ENCODE measurements around the gene DSCAM. TPM values are rescaled to one million over a fixed set of nuclear protein-coding genes. Genes with fewer than 3 reads are reported as not detected.

The DSCAM gene
- total RNA-seq, 1 experiment from 2014 or later, result not detected

- in situ Hi-C loops (cut with HindIII; ENCODE audit: low pct_unique_long_range_greater_than_20kb, low sequenced_read_pairs), result no loop called here
- no peak for DNase-seq (ENCODE audit: low read depth, low spot score)
These were observed 747.1 kb downstream of the DSCAM start for GRCh38 chr21:40099809-40100208.

- in situ Hi-C loops (cut with HindIII; ENCODE audit: low pct_unique_long_range_greater_than_20kb, low sequenced_read_pairs), result no loop called here
These were observed 751.5 kb downstream of the DSCAM start for GRCh38 chr21:40095477-40095876.

GRCh38 chr21:40080385-40080784, 766.6 kb downstream of the DSCAM start:
- DNase-seq (ENCODE audit: low read depth, low spot score), result no peak
- in situ Hi-C loops (cut with HindIII; ENCODE audit: low pct_unique_long_range_greater_than_20kb, low sequenced_read_pairs), result no loop called here

More at GRCh38 chr21:40095477-40095876, 751.5 kb downstream of the DSCAM start:
- DNase-seq (ENCODE audit: low read depth, low spot score), result no peak

GRCh38 chr21:40074710-40075109, 772.2 kb downstream of the DSCAM start:
- no peak for DNase-seq (ENCODE audit: low read depth, low spot score)
- in situ Hi-C loops (cut with HindIII; ENCODE audit: low pct_unique_long_range_greater_than_20kb, low sequenced_read_pairs), result no loop called here

GRCh38 chr21:40074198-40074597, 772.8 kb downstream of the DSCAM start:
- in situ Hi-C loops (cut with HindIII; ENCODE audit: low pct_unique_long_range_greater_than_20kb, low sequenced_read_pairs), result no loop called here

GRCh38 chr21:40073642-40074041, 773.3 kb downstream of the DSCAM start:
- DNase-seq (ENCODE audit: low read depth, low spot score), result no peak
- in situ Hi-C loops (cut with HindIII; ENCODE audit: low pct_unique_long_range_greater_than_20kb, low sequenced_read_pairs), result no loop called here

More at GRCh38 chr21:40074198-40074597, 772.8 kb downstream of the DSCAM start:
- DNase-seq (ENCODE audit: low read depth, low spot score), result no peak

GRCh38 chr21:40070871-40071270, 776.1 kb downstream of the DSCAM start:
- in situ Hi-C loops (cut with HindIII; ENCODE audit: low pct_unique_long_range_greater_than_20kb, low sequenced_read_pairs), result no loop called here
- no peak for DNase-seq (ENCODE audit: low read depth, low spot score)

GRCh38 chr21:40067751-40068150, 779.2 kb downstream of the DSCAM start:
- no peak for DNase-seq (ENCODE audit: low read depth, low spot score)
- in situ Hi-C loops (cut with HindIII; ENCODE audit: low pct_unique_long_range_greater_than_20kb, low sequenced_read_pairs), result no loop called here

GRCh38 chr21:40066221-40066620, 780.7 kb downstream of the DSCAM start:
- no peak for DNase-seq (ENCODE audit: low read depth, low spot score)
- in situ Hi-C loops (cut with HindIII; ENCODE audit: low pct_unique_long_range_greater_than_20kb, low sequenced_read_pairs), result no loop called here

- no peak for DNase-seq (ENCODE audit: low read depth, low spot score)
- in situ Hi-C loops (cut with HindIII; ENCODE audit: low pct_unique_long_range_greater_than_20kb, low sequenced_read_pairs), result no loop called here
These were observed 786.8 kb downstream of the DSCAM start for GRCh38 chr21:40060083-40060677.

GRCh38 chr21:40057331-40057730, 789.6 kb downstream of the DSCAM start:
- DNase-seq (ENCODE audit: low read depth, low spot score), result no peak
- in situ Hi-C loops (cut with HindIII; ENCODE audit: low pct_unique_long_range_greater_than_20kb, low sequenced_read_pairs), result no loop called here

GRCh38 chr21:40056031-40056430, 790.9 kb downstream of the DSCAM start:
- DNase-seq (ENCODE audit: low read depth, low spot score), result no peak
- in situ Hi-C loops (cut with HindIII; ENCODE audit: low pct_unique_long_range_greater_than_20kb, low sequenced_read_pairs), result no loop called here

GRCh38 chr21:40054403-40054802, 792.6 kb downstream of the DSCAM start:
- in situ Hi-C loops (cut with HindIII; ENCODE audit: low pct_unique_long_range_greater_than_20kb, low sequenced_read_pairs), result no loop called here
- DNase-seq (ENCODE audit: low read depth, low spot score), result no peak

GRCh38 chr21:40053007-40053406, 794.0 kb downstream of the DSCAM start:
- DNase-seq (ENCODE audit: low read depth, low spot score), result no peak
- in situ Hi-C loops (cut with HindIII; ENCODE audit: low pct_unique_long_range_greater_than_20kb, low sequenced_read_pairs), result no loop called here

GRCh38 chr21:40052276-40052675, 794.7 kb downstream of the DSCAM start:
- in situ Hi-C loops (cut with HindIII; ENCODE audit: low pct_unique_long_range_greater_than_20kb, low sequenced_read_pairs), result no loop called here
- DNase-seq (ENCODE audit: low read depth, low spot score), result no peak

GRCh38 chr21:40051801-40052200, 795.2 kb downstream of the DSCAM start:
- in situ Hi-C loops (cut with HindIII; ENCODE audit: low pct_unique_long_range_greater_than_20kb, low sequenced_read_pairs), result no loop called here
- DNase-seq (ENCODE audit: low read depth, low spot score), result no peak

- in situ Hi-C loops (cut with HindIII; ENCODE audit: low pct_unique_long_range_greater_than_20kb, low sequenced_read_pairs), result no loop called here
- DNase-seq (ENCODE audit: low read depth, low spot score), result no peak
These were observed 797.0 kb downstream of the DSCAM start for GRCh38 chr21:40049931-40050290.

GRCh38 chr21:40049031-40049930, 797.7 kb downstream of the DSCAM start:
- DNase-seq (ENCODE audit: low read depth, low spot score), result no peak
- in situ Hi-C loops (cut with HindIII; ENCODE audit: low pct_unique_long_range_greater_than_20kb, low sequenced_read_pairs), result no loop called here

Measured in SK-MEL-5 (cell line).